Stimulated activated CD8-positive, alpha-beta memory T cell treated with anti-CD3 and anti-CD28 coated beads, Interleukin-15, amount 100 ng/mL, for 1 hour (primary cell): ENCODE results near the gene GCA.

ENCODE experiments used
- DNase-seq: peaks from one replicate; pipeline ENCODE4 v3.0.0-alpha.2; 2020; ENCODE audit warnings: low read depth

Gene GCA

GRCh38 chr2:162328424-162329157 lies 15.3 kb upstream of the GCA start:
- no peak for DNase-seq

GRCh38 chr2:162330881-162331280 lies 13.1 kb upstream of the GCA start:
- DNase-seq = no peak

- no peak for DNase-seq
These were observed 10.0 kb upstream of the GCA start for GRCh38 chr2:162333968-162334367.

GRCh38 chr2:162337868-162338267 lies 6.1 kb upstream of the GCA start:
- DNase-seq = no peak

GRCh38 chr2:162340822-162341221 lies 3.1 kb upstream of the GCA start:
- no peak for DNase-seq

GRCh38 chr2:162342321-162342720 lies 1.6 kb upstream of the GCA start:
- no peak for DNase-seq

GRCh38 chr2:162342841-162343240 lies 1.1 kb upstream of the GCA start:
- no peak for DNase-seq

GRCh38 chr2:162343492-162343823 lies 474 bp upstream of the GCA start:
- DNase-seq = no peak

- no peak for DNase-seq
These were observed 652 bp downstream of the GCA start for GRCh38 chr2:162344617-162344950.

- DNase-seq = no peak
These were observed 21.5 kb downstream of the GCA start for GRCh38 chr2:162365392-162365791.

- no peak for DNase-seq
These were observed 24.6 kb downstream of the GCA start for GRCh38 chr2:162368494-162368893.

- DNase-seq = no peak
These were observed 25.6 kb downstream of the GCA start for GRCh38 chr2:162369551-162369950.

- DNase-seq = no peak
These were observed 27.0 kb downstream of the GCA start for GRCh38 chr2:162370931-162371330.

- DNase-seq = no peak
These were observed 28.9 kb downstream of the GCA start for GRCh38 chr2:162372818-162373217.

GRCh38 chr2:162379719-162380580 lies 36.0 kb downstream of the GCA start:
- DNase-seq = no peak

- no peak for DNase-seq
These were observed 37.9 kb downstream of the GCA start for GRCh38 chr2:162381851-162382250.

- no peak for DNase-seq
These were observed 38.3 kb downstream of the GCA start for GRCh38 chr2:162382278-162382677.

- DNase-seq = no peak
These were observed 41.6 kb downstream of the GCA start for GRCh38 chr2:162385536-162385935.

- DNase-seq = no peak
These were observed 46.9 kb downstream of the GCA start for GRCh38 chr2:162390801-162391200.

GRCh38 chr2:162400336-162400735 lies 56.4 kb downstream of the GCA start:
- no peak for DNase-seq

- no peak for DNase-seq
These were observed 57.9 kb downstream of the GCA start for GRCh38 chr2:162401871-162402270.

- no peak for DNase-seq
These were observed 60.0 kb downstream of the GCA start for GRCh38 chr2:162403884-162404283.
